Astrocyte (in vitro differentiated cells and primary cell): Measurements from ENCODE around the gene NANOS1.

Source experiments
- EZH2 ChIP-seq: IDR thresholded peaks from 2 replicates; pipeline ENCODE4 v1.6.1; 2012; ENCODE audit warnings: mild to moderate bottlenecking, low read length, inconsistent platforms; ENCODE audit not compliant: insufficient read depth
- TF ChIP-seq, protein P1 (sequence below): IDR thresholded peaks from 2 replicates; pipeline ENCODE4 v1.5.1; 2011; ENCODE audit warnings: low read depth, mild to moderate bottlenecking, inconsistent platforms, low read length, moderate library complexity; ENCODE audit not compliant: insufficient read depth

DNA sequence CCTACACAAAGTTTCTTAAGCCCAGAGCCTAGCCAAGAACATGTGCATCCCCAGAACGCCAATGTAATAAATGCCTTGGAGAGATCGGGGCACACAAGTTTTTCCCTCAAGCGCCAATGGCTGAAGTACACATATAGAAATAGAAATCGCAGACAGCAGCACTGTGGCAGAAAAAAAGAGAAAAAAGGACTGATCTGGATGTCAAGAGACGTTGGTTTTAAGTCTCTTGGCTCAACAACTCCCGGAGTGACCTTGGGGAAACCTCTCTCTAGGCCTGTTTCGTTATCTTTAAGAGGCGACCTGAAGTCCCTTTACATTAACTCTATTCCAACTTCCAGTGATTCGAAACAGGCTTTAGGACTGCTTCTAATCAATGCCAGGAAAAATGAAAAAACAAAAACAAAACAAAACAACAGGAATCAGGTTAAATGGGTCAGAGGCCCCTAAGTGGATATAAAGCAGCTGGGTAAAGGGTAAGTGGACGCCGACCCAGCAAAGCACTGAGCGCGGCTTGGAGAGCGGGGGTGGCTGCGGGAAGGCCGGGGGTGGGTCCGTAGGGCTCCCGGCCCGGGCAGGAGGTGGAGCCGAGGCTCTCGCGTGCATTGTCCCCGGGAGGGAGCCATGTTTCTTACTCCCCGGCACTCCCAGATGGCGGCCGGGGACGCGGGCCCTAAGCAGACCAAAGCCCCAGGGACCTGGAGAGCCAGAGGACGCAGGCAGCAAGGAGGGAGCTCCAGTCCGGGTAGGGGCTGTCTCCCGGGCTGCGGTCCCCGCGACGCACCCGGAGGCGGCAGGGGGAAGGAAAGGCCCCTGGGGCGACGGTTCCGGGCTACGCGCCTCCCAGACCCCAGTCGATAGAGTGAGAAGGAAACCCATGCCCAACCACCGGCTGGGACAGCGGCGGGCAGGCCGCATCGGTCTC is 50.3 kb downstream of the NANOS1 start:
- TF ChIP-seq, protein P1, sequence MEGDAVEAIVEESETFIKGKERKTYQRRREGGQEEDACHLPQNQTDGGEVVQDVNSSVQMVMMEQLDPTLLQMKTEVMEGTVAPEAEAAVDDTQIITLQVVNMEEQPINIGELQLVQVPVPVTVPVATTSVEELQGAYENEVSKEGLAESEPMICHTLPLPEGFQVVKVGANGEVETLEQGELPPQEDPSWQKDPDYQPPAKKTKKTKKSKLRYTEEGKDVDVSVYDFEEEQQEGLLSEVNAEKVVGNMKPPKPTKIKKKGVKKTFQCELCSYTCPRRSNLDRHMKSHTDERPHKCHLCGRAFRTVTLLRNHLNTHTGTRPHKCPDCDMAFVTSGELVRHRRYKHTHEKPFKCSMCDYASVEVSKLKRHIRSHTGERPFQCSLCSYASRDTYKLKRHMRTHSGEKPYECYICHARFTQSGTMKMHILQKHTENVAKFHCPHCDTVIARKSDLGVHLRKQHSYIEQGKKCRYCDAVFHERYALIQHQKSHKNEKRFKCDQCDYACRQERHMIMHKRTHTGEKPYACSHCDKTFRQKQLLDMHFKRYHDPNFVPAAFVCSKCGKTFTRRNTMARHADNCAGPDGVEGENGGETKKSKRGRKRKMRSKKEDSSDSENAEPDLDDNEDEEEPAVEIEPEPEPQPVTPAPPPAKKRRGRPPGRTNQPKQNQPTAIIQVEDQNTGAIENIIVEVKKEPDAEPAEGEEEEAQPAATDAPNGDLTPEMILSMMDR, result no peak
- no peak for TF ChIP-seq EZH2
